Lung (tissue), 12 donors: ENCODE data around the gene ROR1. TPM values are rescaled to one million over a fixed set of nuclear protein-coding genes. Genes with fewer than 3 reads are reported as not detected.
A peak's percentile ranks its signal among the peaks of the same experiment; 100 is the strongest.

Source experiments
- ATAC-seq: fragments of 200-7000 bp; cut with Tn5 transposase; one replicate; pipeline ENCODE4 v1.9.1; 2020; ENCODE audit warnings: moderate number of reproducible peaks; ENCODE audit not compliant: insufficient read depth, low FRiP score
- DNase-seq, 3 donors: peaks; one replicate each; pipeline ENCODE4 v3.0.0-alpha.2; 2013 to 2017
- H3K27ac ChIP-seq, 2 donors: one replicate each; pipeline ENCODE4 v1.5.1; 2013; ENCODE audit warnings: mild to moderate bottlenecking in 2 of 2, moderate library complexity in 2 of 2, control low read depth in 1 of 2, inconsistent platforms in 1 of 2, low read depth in 1 of 2, low read length in 1 of 2
- H3K27me3 ChIP-seq, 3 donors: one replicate each; pipeline ENCODE4 v1.5.1; 2013; ENCODE audit warnings: low read length in 2 of 3; ENCODE audit not compliant: control insufficient read depth in 3 of 3, insufficient read depth in 3 of 3
- H3K36me3 ChIP-seq, 4 donors: one replicate each; pipeline ENCODE4 v1.5.1; 2013; ENCODE audit warnings: low read length in 4 of 4, mild to moderate bottlenecking in 1 of 4, moderate library complexity in 1 of 4; ENCODE audit not compliant: control insufficient read depth in 4 of 4, insufficient read depth in 4 of 4
- H3K4me1 ChIP-seq, 5 donors: one replicate each; pipeline ENCODE4 v1.5.1; 2013; ENCODE audit warnings: low read length in 5 of 5, mild to moderate bottlenecking in 2 of 5, moderate library complexity in 1 of 5; ENCODE audit not compliant: control insufficient read depth in 5 of 5, insufficient read depth in 5 of 5
- H3K4me3 ChIP-seq: one replicate; pipeline ENCODE4 v1.5.1; 2013; ENCODE audit warnings: mild to moderate bottlenecking, control low read depth, moderate library complexity
- H3K9ac ChIP-seq, 2 donors: one replicate each; pipeline ENCODE4 v1.5.1; 2013; ENCODE audit warnings: low read length in 2 of 2, control low read depth in 1 of 2; ENCODE audit not compliant: insufficient read depth in 1 of 2
- H3K9me3 ChIP-seq, 4 donors: one replicate each; pipeline ENCODE4 v1.5.1; 2013; ENCODE audit warnings: low read length in 3 of 4, mild to moderate bottlenecking in 1 of 4, moderate library complexity in 1 of 4; ENCODE audit not compliant: control insufficient read depth in 4 of 4, insufficient read depth in 3 of 4
- CTCF ChIP-seq: IDR thresholded peaks from 2 replicates; pipeline ENCODE4 v1.5.1; 2012; ENCODE audit warnings: mild to moderate bottlenecking; ENCODE audit errors: control extremely low read depth, extremely low read depth
- WGBS, 2 donors: extraction: QIAGEN DNeasy Blood & Tissue Kit; methylation state at CpG; one replicate each; pipeline ENCODE4 v1.1.7; 2013; 5-methylcytosine and 5-hydroxymethylcytosine counted together
- polyA plus RNA-seq, 2 donors: library from polyadenylated mRNA; stranded (reverse); fragments of 200-250 nt; gene quantifications; one replicate each; pipeline ENCODE4 v1.2.1, GENCODE V29; 2013
- total RNA-seq, 2 donors: library from RNA; depleted of rRNA in 1 of 2; stranded (reverse); fragments of >200 nt in 1 of 2; gene quantifications; one replicate each; pipeline ENCODE4 v1.2.1, GENCODE V29; 2014 to 2021
- donor health status: control.
- donor health status: control.
- donor health status: Bipolar disorder and iron deficiency.
- donor health status: healthy.
- donor health status: DM: yes; HTN: yes; CAD: no.

Gene ROR1
- total and polyA plus RNA-seq, 4 donors, result 2.9 to 47.0 (median 14.0) TPM

- DNase-seq (no peak), ATAC-seq (no peak)
- no peak for TF ChIP-seq CTCF
Observed at GRCh38 chr1:64179588-64179987, 405.8 kb downstream of the ROR1 start.

GRCh38 chr1:64182207-64182606 is 408.4 kb downstream of the ROR1 start:
- Histone ChIP-seq H3K9ac (no peak overlapping the region), H3K9me3 (no peaks in the 10 kb centered on the region), H3K4me1 (peaks cover 0 to 16% (median 5%) of the 10 kb centered on the region in 5 donors), H3K36me3 (peaks cover 4 to 20% (median 12%) of the 10 kb centered on the region in 4 donors), H3K27me3 (no peaks in the 10 kb centered on the region), H3K27ac (no peak overlapping the region), H3K4me3 (no peak overlapping the region)
- no peak for TF ChIP-seq CTCF
- ATAC-seq (no peak), DNase-seq (no peak)
- WGBS, 2 donors, result 89 to 92% methylated on average over 2 of the region's 2 CpGs

More at GRCh38 chr1:64179588-64179987, 405.8 kb downstream of the ROR1 start:
- WGBS, 2 donors, result 85 to 94% methylated on average over 4 of the region's 4 CpGs
- Histone ChIP-seq H3K27ac (no peak overlapping the region), H3K27me3 (no peaks in the 10 kb centered on the region), H3K36me3 (peaks cover 4 to 23% (median 14%) of the 10 kb centered on the region in 4 donors), H3K4me3 (no peak overlapping the region), H3K4me1 (peaks cover 0 to 37% (median 2%) of the 10 kb centered on the region in 5 donors), H3K9ac (no peak overlapping the region), H3K9me3 (no peaks in the 10 kb centered on the region)

- H3K27ac ChIP-seq, result no peak overlapping the region
- no peaks in the 10 kb centered on the region for H3K9me3 ChIP-seq
- no peaks in the 10 kb centered on the region for H3K27me3 ChIP-seq
- H3K4me3 ChIP-seq, result no peak overlapping the region
- H3K36me3 ChIP-seq, result peaks cover 0 to 7% (median 4%) of the 10 kb centered on the region in 4 donors
- TF ChIP-seq CTCF, result no peak
- H3K9ac ChIP-seq, result no peak overlapping the region
- 60 to 64% methylated on average over 5 of the region's 5 CpGs for WGBS, 2 donors
- DNase-seq (peak; percentile 48 to 68 (median 58)), ATAC-seq (no peak)
- peaks cover 0 to 16% (median 5%) of the 10 kb centered on the region in 5 donors for H3K4me1 ChIP-seq
Observed at GRCh38 chr1:64183395-64184002, 409.7 kb downstream of the ROR1 start.
